ENCODE results near the gene MEGF9.

GRCh38 chr9:120662513-120662912 is 51.8 kb downstream of the MEGF9 start:
- TF ChIP-seq POLR2A (IDR thresholded peaks at IDR 0.05; ENCODE audit: low read depth, low read length): no peak
- no peak for TF ChIP-seq SPI1 (IDR thresholded peaks at IDR 0.05; ENCODE audit: low read depth, low read length)
- TF ChIP-seq POLR2AphosphoS5 (IDR thresholded peaks at IDR 0.05; ENCODE audit: low read depth, low read length): no peak

All from GM12891 (cell line).